GDM1 (cell line): ENCODE results near the gene BCL2.
"Not testable (repeated sequence)": the region's sequence is repeated elsewhere in the genome, so short reads cannot be mapped to it uniquely, and the experiment has no call there.

Experiments
- DNase-seq: peaks from one replicate; lab custom pipeline; 2025; lab: John Stamatoyannopoulos, UW

BCL2 gene

DNA sequence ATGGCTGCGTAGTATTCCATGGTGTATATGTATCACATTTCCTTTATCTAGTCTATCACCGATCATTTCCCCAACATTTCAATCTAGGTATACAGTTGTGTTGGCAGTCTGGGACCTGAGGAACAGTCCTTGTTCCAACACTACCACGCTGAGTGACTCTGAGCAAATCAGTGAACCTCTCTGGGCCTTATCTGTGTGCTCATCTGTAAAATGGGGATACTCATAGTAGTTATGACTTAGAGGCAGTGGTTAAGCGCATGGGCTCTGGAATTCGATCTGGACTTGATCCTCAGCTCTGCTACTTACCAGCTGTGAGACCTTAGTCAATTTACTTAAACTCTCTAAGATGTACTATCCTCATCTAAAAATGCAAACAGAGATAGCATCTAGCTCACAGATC lies 85.1 kb downstream of the BCL2 start:
- no peak for DNase-seq

DNA sequence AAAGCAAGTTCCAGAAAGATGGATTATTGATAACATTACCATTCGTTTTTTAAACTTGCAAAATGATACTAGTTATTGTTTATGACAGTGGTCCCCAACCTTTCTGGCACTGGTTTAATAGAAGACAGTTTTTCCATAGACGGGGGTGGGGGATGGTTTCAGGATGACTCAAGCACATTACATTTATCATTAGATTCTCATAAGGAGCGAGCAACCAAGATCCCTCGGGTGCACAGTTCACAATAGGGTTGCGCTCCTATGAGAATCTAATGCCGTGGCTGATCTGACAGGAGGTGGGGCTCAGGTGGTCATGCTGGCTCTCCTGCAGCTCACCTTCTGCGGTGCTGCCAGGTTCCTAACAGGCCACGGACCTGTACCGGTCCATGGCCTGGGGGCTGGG lies 86.2 kb downstream of the BCL2 start:
- no peak for DNase-seq

DNA sequence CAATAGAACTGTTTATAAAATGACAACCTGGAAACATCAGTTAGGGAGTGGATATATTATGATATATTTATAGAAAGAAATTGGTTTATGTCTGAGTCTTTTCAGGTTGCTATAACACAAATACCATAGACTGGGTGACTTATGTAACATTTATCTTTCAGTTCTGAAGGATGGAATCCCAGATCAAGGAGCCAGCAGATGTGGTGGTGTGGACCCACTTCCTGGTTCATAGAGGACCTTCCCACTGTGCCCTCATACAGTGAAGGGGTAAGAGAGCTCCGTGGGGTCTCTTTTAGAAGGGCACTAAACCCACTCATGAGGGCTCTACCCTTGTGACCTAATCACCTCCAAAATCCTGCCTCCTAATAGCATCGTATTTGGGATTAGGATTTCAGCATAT lies 86.7 kb downstream of the BCL2 start:
- no peak for DNase-seq

DNA sequence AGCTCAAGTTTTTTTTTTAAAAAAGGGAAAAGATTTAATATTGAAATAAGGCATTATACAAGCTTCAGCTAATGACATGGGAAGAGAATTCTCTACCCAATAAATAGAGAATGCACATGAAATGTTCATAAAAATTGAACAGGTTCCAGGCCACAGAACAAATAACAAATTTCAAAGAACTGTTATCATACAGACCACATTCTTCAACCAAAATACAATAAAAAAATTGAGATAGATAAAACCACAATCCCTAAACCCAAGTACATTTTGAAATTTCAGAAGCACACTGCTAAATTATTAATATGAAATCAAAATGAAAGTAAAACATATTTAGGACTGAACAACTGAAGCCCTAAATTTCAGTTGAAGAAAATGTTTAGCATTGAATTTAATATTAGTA lies 89.6 kb downstream of the BCL2 start:
- DNase-seq: no peak

DNA sequence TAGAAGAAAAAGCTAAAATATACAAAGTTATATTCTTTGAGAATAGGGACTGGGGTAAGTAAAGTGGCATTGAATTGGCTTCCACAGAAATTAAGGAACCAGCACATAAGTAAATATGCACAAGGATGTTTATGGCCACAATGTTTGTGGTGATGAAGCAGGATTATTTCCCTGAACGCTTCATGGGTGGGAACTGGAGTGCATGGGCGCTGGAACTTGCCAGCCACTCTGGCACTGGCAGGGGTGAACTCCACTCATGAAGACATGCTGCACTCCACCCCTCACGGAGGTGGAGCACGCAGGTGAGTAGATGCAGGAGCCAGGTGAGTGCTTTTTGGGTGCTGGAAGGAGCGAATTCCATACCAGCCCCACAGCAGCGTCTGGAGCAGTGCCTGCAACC lies 94.1 kb downstream of the BCL2 start:
- DNase-seq: no peak

DNA sequence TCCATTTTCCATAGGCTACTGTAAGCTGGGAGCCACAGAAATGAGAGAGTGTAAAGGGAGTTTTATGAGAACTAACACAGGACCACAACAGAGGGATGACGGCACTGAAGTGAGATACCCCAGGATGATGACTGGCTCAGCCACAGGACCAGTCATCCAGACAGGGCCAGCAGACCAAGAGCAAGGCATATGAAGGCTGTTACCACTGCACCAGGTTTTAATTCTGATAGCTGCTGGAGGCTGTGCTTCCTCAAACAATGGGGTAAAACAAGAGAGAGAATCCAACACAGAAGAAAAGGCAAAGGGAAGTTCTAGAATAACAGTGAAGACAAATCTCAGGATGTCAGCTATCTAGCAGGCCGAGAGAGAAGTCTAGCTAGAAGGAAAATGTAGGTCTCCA lies 94.9 kb downstream of the BCL2 start:
- no peak for DNase-seq

DNA sequence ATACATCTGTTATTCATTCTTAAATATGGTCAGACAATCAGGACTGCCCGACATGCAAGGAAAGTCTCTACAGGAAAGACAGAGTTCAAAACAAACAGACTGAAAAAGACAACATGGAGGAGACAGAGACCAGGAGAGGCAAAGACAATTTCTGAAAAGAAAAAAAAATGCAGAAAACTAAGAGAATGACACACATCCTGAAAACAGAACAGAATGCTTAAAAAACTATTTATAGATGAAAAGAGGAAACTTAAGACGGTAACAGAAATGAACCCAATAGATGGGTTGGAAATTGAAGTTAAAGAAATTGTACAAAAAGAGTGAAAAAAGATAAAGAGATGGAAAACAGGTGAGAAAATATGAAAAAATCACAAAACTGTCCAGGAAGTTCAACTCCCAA lies 95.7 kb downstream of the BCL2 start:
- no peak for DNase-seq

DNA sequence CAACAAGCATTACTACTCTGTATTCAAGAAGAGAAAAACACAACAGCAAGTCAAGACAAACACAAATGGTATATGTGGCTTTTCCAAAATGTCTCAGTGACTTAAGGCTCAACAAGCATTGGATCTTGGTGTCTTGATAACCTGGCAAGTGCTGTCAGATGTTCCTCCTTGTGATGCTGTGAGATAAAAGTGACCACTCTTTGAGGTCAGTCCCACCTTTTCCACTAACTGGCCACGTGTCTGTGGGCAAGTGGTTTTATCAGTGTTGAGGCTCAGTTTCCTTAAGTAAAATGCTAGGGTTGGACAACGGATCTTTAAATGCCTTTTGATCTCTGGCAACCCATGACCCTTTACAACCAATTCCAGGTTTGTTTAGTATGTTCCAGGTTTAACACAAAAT lies 98.7 kb downstream of the BCL2 start:
- DNase-seq: no peak

DNA sequence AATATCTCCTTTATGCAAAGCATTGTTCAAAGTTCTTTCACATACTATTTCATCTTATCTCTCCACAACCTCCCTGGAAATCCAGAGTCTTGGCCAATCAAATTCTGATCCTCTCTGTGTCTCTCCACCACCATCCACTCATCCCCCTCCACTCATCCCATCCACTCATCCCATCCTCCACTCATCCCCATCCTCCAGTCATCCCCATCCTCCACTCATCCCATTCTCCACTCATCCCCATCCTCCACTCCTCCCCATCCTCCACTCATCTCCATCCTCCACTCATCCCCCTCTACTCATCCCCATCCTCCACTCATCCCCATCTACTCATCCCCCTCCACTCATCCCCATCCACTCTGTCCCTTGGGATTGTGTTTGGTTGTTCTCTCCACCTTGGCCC lies 101.1 kb downstream of the BCL2 start:
- no peak for DNase-seq

DNA sequence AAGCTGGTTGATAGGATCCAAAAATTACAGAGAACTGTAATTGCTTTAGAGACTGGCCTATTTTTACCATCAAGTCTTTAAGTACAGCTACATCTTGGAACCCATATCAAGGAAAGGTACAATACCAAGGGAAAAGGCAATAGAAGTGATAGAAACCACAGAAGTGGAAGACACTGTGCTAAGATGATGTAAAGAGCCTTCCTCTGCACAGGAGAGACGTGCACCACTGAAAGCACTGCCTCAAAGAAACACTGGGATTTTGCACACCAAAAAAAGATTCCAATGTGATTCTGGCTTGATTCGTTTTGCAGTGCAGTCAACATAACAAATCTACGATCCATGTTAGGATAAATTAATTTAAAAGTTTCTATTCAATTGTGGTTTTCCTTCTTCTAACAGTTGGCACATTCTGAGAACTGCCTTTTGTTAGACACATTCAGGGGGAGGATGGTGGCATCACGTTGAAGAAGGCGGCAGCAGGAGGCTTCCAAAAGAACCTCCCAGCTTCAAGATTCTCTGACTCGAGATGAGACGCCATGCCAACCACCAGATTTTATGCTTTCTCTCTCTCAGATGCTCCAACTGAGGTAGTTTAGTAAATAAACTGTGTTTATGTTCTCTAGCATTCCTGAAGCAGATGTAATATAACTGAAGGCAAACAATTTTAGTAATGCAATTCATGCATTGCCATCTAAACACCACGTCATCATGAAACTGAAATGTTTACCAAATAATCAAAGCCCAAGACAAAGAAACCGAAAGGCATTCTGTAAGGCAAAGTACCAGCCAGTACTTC lies 102.9 kb downstream of the BCL2 start:
- no peak for DNase-seq

DNA sequence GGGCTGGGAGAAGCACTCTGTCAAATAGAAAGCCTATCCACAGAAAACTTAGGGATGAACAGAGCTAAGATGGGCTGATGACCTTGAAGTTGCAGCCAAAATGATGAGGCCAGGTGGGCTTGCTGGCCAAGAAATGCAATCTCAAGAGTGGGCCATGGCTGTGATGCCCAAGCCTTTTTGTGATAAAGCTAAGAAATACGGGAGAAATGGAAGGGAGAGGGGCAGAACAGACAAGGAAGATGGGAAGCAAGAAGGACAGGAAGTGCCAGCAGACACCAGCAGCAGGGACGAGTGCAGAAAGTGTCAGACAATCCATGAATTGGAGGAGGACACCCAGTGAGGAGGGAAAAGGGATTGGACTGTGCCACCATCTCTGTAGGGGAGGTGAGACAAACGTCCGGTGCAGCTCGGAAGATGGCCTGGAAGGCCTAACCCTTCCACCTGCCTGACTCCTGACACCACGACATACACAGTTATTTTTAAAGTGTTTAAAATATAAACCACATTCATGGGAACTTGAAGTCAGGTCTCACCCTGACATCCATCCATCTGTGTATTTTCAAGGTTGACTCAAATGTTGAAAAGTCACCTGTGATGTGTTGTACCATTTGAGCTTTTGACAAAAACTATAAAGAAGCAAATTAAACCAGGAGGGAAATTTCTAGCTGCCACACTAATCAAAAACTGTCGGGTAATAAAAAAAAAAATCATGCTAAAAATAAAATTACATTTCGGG lies 105.5 kb downstream of the BCL2 start:
- no peak for DNase-seq

DNA sequence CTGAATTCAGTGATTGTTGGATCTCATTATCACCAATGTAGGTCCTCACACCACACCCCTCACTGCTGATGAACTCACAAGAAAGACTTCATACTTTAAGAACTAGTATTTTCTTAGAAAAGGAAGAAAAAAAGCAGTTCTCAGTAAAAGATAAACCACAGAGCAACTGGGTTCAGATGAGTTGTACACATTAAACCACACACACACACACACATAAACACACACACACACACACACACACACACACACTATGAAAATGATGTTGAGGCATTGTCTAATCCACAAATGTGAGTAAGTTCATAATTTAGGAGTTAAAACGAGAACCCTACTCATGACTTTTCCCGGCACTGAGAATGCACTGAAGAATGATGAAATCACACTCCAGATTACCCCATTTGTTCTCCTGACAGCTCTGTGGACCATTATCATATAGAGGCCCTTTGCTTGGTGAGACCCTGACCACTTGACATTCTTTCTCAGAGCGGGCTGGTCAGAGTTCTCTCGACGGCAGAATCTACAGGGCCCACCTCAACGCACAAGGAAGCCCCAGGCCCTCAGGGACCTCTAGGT lies 106.2 kb downstream of the BCL2 start:
- DNase-seq: no peak

DNA sequence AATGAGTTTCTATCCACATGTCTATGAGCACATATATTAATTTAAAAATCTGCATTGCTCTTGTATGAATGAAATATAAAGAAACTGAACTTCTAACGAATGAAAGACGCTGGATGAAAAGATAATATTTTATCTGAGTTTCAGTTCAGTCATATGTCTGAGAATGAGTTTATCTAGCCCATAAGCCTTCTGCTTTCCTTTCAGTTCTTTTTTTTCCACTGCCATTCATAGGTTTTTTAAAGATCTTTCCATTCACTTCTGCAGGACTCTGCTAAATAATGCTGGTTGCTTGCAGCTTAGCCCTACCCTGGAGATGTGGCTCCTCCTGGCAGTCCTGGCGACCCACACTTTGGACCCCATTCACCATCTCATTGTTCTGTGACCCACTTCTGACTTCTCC lies 109.0 kb downstream of the BCL2 start:
- no peak for DNase-seq

DNA sequence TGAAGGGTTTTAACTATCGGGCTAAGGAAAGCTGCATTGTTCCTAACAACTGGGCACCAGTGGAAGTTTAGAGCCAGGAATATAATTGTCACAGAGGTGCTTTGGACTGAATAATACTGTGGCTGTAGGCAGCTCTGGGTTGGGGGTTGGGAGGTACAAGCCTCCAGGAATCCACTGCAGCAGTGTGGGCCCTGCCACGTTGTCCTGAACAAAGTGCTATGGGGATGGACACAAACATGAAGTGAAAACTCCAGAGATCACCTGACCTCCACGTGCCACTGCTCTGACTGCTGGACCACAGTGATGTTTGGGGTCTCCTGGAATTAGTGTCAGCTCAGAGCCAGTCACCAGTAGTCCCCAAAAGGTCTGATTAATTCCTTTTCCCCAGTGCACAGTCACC lies 110.9 kb downstream of the BCL2 start:
- DNase-seq: no peak

DNA sequence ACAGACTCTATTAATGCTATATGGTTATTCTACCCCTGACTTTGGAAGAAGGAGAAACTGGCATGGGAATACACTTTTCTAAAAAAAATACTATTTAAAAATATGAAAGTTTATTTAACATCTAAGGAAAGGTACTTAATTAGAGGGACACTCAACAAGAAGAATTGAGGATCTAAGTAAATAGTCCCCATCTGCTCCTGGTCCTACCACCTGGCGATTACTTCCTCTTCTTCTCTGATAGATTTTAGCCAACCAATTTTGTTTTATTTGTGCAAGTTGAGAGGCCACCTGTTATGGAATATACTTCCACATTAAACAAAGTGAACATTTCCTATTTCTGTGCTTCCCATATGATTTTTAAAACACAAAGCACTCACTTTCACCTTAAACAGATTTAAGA lies 111.7 kb downstream of the BCL2 start:
- DNase-seq: no peak

DNA sequence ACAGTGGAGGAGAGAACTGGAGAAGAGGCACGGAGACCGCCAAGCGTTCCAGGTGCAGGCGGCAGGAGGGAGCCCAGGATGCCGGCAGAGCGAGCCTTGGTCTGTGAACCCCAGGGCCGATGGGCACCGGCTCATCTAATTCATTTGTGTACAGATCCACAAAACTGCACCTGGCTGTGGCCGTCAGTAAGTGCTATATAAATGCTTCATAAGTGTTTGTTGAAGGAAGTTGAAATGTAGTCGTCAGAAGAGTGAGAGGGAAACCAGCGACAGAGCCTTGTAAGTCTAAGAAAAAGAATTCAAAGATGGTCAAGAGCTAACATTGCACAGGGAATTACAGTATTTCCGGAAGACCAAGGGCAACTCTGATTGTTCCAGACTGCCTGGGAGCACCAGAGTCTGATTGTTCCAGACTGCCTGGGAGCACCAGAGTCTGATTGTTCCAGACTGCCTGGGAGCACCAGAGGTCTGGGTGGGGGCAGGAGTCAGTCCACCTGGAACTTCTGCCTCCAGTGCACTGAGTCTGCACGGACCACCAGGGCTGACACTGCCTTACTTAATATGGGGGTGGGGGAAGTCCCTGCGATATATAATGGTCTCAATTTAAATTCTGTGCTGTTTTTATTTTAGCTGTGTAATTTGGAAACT lies 112.3 kb downstream of the BCL2 start:
- no peak for DNase-seq

DNA sequence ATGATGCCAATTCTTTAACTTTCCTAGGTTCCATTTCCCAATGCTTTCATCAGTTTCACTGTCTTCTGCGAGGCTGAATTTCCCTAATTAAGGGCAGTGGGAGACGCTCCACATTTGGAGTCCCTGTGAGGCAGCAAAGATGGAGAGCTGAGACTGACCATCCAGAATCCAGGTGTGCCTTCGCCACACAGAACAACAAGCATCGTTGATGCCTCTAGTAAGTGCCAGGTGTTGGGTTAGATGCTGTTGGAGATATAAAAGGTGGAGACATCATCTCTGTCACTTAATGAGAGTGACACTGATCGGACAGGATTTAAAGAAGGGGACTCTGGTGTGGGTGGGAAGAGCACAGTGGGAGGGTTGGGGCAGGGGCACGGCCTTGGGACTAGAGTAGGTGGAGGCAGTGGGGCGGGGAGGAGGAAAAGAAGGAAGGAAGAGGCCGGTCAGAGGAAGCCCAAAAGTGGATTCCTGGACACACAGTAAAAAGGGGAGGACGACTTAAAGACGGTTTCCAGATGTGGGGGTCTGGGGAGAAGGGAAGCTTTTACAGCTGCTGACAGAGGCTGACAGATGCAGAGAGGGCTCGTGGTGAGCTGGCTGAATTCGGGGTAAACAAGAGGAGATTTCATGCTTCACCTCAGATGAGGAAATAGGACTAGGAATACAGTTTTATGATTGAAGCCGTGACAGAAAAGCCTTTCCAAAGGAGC lies 113.0 kb downstream of the BCL2 start:
- no peak for DNase-seq

DNA sequence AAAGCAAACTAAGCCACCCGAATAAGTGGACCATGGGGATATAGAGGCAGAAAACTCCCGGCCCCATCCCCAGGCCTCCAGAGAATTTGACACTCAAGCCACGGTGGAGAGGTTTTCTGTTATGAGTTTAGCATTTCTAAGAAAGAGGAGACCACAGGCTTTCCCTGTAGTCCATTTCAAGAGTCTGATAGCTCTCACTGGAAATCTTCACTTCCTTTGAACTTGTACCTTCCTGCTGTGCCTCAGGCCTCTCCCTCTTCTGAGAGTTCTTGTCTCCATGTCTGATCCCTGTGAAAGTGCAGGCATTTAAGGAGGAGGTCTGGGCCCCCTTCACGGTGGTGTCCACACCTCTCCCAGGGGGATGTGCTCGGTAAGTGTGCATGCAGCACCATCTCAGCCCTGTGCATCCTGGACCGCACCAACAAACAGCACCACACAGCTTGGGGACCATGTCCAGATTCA lies 113.7 kb downstream of the BCL2 start:
- DNase-seq: no peak

DNA sequence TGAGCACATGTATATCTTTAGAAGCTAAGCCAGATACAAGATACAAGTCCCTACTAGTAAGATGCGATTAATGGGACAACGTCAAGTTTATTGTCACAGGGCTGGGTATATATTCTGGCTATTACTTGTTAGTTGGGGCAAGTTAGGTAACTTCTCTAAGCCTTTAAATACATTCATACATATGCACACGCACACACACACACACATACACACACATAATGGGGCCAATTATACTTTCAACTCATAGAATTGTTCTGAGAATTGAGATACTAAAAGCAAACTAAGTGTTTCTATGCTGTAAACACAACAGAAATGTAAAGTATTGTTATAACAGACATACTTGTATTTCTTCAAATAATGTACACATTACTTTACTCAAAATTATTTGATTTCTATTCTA lies 116.1 kb downstream of the BCL2 start:
- DNase-seq: no peak

DNA sequence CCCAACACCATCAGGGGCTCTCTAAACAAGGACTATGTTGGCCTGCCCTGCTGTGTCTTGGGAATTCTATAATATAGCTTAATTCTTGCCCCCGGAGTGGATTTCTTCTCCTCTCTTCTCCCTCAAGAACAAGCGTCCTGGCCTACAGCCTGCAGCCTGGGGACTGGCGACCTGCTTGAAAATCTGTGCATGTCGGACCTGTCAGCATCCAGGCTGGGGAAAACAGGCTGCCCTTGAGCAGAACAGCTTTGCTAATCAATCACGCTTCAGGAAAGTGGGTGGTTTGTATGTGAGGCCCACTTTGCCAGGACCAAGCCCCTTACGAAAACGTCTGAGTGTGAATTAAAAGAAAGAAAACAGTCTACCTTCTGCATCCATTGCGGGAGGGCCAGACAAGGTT lies 116.7 kb downstream of the BCL2 start:
- no peak for DNase-seq

DNA sequence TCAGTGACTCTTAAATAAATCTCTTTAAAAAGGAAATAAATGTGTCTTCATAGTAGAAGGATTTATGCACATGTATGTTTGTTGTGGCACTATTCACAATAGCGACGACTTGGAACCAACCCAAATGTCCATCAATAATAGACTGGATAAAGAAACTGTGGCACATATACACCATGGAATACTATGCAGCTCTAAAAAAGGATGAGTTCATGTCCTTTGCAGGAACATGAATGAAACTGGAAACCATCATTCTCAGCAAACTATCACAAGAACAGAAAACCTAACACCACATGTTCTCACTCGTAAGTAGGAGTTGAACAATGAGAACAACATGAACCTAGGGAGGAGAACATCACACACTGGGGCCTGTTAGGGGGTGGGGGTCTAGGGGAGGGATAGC lies 118.1 kb downstream of the BCL2 start:
- not testable (repeated sequence) for DNase-seq

DNA sequence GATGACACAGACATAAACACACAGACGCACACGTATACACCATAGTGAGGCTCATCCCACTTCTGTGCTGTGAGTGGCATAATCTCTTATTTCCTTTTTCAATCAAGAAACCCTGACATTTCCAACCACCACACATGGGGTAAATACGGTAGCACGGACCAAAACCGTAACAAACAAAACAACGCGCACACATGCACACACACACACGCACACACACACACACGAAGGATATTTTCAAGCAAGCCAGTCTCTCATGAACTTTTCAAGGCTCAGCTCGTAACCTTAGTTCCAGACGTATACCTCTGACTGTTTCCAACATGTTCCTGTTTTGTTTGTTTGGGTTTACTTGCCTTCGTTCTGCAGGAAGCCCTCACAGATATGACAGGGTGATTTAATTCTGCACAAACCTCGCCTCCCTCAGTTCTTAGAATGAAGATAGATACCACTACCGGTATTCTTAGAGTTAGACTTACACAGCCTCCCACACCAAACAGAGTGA lies 119.8 kb downstream of the BCL2 start:
- peak; percentile 25 for DNase-seq
